A549 (cell line): Measurements from ENCODE around the gene DZIP3.
A peak's percentile ranks its signal among the peaks of the same experiment; 100 is the strongest.

ENCODE experiments used
- CTCF ChIP-seq: fragments of >200 bp; sonication (Bioruptor Twin); formaldehyde crosslinking; IDR thresholded peaks from 3 replicates; pipeline ENCODE4 v1.5.1; 2016
- EP300 ChIP-seq, 2 experiments: fragments of >200 bp; sonication (Bioruptor Twin); formaldehyde crosslinking; IDR thresholded peaks; 2 replicates in 1 of 2; 3 replicates in 1 of 2; pipeline ENCODE4 v1.6.1; 2016 to 2017
- HMGXB4 ChIP-seq: fragments of 250-450 bp; sonication (Bioruptor Pico); IDR thresholded peaks from 2 replicates; pipeline ENCODE4 v1.5.0; 2021; ENCODE audit warnings: mild to moderate bottlenecking, moderate library complexity, borderline replicate concordance
- PBX3 ChIP-seq: IDR thresholded peaks from 2 replicates; pipeline ENCODE4 v1.6.1; 2012
- POLR2A ChIP-seq: IDR thresholded peaks from 2 replicates; pipeline ENCODE4 v1.6.1; 2012; ENCODE audit warnings: mild to moderate bottlenecking, low read length
- POLR2AphosphoS2 ChIP-seq: conservative IDR thresholded peaks from 2 replicates; pipeline ENCODE4 v1.6.1; 2012; ENCODE audit warnings: low read length, improper control_type of control experiment, inconsistent platforms
- RFX5 ChIP-seq: fragments of 450-650 bp; IDR thresholded peaks from 2 replicates; pipeline ENCODE4 v1.7.1; 2014; ENCODE audit warnings: antibody characterized with exemption, mild to moderate bottlenecking, moderate library complexity
- RNF2 ChIP-seq: fragments of 200-600 bp; sonication (generic); IDR thresholded peaks from 2 replicates; pipeline ENCODE4 v1.6.1; 2016; ENCODE audit warnings: low read depth, mild to moderate bottlenecking, antibody characterized with exemption, moderate library complexity, borderline replicate concordance
- SMC3 ChIP-seq: fragments of >200 bp; sonication (Bioruptor Twin); formaldehyde crosslinking; IDR thresholded peaks from 3 replicates; pipeline ENCODE4 v1.6.1; 2018; ENCODE audit warnings: inconsistent platforms
- USF2 ChIP-seq: fragments of 450-650 bp; IDR thresholded peaks from 2 replicates; pipeline ENCODE4 v1.6.1; 2014; ENCODE audit warnings: antibody characterized with exemption

- TF ChIP-seq RNF2 (no peak), EP300 (IDR thresholded peaks at IDR 0.05) (no peak), PBX3 (no peak), USF2 (no peak), SMC3 (peak; percentile 71; the same call in 2 of the 3 replicates), RFX5 (no peak), POLR2AphosphoS2 (no peak), POLR2A (no peak), CTCF (peak; percentile 75), HMGXB4 (no peak)
Measured at GRCh38 chr3:108552267-108553159, 37.0 kb upstream of the DZIP3 start.
